ENCODE results near the gene RAB33B. TPM values are rescaled to one million over a fixed set of nuclear protein-coding genes. Genes with fewer than 3 reads are reported as not detected.
"Not testable (repeated sequence)": the region's sequence is repeated elsewhere in the genome, so short reads cannot be mapped to it uniquely, and the experiment has no call there.

Gene RAB33B
- 24.9 TPM for total RNA-seq

DNA sequence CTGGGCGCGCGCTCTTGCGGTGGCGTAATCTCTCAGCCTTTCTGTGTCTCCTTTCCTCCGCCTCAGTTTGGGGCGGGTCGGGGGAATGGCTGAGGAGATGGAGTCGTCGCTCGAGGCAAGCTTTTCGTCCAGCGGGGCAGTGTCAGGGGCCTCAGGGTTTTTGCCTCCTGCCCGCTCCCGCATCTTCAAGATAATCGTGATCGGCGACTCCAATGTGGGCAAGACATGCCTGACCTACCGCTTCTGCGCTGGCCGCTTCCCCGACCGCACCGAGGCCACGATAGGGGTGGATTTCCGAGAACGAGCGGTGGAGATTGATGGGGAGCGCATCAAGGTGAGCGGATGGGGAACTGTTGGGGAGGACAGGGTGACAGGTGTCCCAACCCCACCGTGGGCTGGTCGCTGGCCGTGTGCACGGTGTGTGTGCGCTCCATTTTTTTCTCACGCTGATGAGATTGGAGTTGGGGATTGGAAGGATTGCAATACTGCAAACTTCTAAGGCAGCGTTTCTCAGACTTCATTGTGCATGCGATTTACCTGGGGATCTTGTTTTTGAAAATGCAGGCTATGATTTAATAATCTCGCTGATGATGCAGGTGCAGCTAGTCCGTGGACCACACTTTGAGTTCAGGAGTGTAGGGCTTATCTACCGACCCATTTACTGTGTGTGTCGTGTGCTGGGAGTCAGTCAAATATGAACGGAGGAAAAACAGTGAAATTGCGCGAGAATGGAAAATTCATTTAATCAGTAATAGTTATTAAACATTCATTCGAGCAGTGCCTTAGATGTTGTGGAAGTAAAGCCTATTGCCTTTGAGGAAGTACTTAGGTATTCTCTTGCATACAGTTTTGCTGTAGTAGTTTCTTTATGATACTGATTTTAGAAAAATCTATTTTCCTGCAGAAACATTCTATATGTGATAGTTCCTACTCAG, at the start of gene RAB33B:
RAB33B (plus strand) TSS at position 11 of the 935 bp plus-strand sequence; CDS start at position 86, 75 bp downstream.
- H3K4me3 ChIP-seq (ENCODE audit: low read length), result peak within 1 kb of the TSS; percentile 82
- no peaks in the 10 kb centered on the region for H3K27me3 ChIP-seq (ENCODE audit: insufficient read depth, low read length)
- peaks cover 49% of the 10 kb centered on the region for H3K4me1 ChIP-seq (ENCODE audit: insufficient read depth, low read length)
- no peaks in the 10 kb centered on the region for H3K9me3 ChIP-seq (ENCODE audit: low read depth, low read length)

DNA sequence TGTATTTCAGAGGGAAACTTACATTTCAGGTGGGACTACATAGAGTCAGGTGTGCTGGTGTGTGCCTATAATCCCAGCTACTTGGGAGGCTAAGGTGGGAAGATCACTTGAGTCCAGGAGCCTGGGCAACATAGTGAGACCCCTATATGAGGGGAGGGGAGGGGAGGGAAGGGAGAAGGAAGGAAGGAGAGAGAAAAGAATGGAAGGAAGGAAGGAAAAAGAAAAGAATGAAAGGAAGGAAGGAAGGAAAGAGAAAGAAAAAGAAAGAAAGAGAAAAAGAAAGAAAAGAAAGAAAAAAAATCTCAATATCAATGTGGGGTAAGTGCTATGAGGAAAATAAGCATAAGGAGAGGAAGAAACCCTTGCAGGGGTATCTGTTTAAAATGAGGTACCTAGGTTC, 43.6 kb upstream of the RAB33B start:
- no peaks in the 10 kb centered on the region for H3K4me1 ChIP-seq (ENCODE audit: insufficient read depth, low read length)
- H3K27me3 ChIP-seq (ENCODE audit: insufficient read depth, low read length), result no peaks in the 10 kb centered on the region
- H3K9me3 ChIP-seq (ENCODE audit: low read depth, low read length), result no peaks in the 10 kb centered on the region
- H3K4me3 ChIP-seq (ENCODE audit: low read length), result no peak overlapping the region

DNA sequence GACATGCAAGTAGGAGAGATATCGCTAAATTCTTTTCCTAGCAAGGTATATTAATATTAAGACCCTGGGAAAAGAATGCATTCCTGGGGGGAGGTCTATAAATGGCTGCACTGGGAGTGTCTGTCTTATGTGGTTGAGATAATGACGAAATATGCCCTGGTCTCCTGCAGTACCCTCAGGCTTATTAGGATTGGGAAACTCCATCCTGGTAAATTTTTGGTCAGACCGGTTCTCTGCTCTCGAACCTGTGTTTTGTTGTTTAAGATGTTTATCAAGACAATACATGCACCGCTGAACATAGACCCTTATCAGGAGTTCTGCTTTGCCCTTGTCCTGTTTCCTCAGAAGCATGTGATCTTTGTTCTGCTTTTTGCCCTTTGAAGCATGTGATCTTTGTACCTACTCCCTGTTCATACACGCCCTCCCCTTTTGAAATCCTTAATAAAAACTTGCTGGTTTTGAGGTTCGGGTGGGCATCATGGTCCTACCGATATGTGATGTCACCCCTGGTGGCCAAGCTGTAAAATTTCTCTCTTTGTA, 39.2 kb upstream of the RAB33B start:
- H3K4me3 ChIP-seq (ENCODE audit: low read length); H3K27me3 ChIP-seq (ENCODE audit: insufficient read depth, low read length): not testable (repeated sequence)
- peaks cover 21% of the 10 kb centered on the region for H3K4me1 ChIP-seq (ENCODE audit: insufficient read depth, low read length)

DNA sequence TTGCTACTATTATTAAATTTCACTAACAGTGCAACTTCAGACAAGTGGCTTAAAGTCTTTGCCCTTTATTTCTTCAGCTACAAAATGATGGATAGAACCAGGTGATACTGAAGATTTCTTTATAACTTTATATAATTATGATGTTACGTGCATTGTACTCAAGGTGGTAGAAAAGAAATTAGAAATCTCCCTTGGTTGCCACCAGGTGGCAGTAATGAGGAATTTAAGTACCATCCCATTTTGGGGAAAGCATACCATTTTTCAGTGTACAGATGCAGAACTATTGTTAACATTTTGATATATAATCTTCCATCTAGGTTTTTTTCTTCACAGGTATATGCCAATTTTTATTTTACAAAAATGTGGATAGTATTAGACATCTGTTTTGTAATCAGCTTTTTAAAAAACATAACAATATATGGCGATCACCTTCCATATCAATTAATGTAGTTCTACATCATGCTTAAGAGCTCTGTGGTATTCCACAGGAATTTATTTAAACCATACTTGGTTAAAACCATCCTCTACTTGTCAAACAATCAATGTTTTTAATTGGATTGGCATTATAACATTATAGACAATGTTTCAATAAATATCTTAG, 37.7 kb upstream of the RAB33B start:
- Histone ChIP-seq H3K4me1 (ENCODE audit: insufficient read depth, low read length) (peaks cover 28% of the 10 kb centered on the region), H3K27me3 (ENCODE audit: insufficient read depth, low read length) (no peaks in the 10 kb centered on the region), H3K4me3 (ENCODE audit: low read length) (no peak overlapping the region), H3K9me3 (ENCODE audit: low read depth, low read length) (peaks cover 7% of the 10 kb centered on the region)

More for the DNA sequence above, 39.2 kb upstream of the RAB33B start:
- H3K9me3 ChIP-seq (ENCODE audit: low read depth, low read length), result not testable (repeated sequence)

GRCh38 chr4:139419388-139419914, 34.5 kb upstream of the RAB33B start:
- no peak overlapping the region for H3K4me3 ChIP-seq (ENCODE audit: low read length)
- no peaks in the 10 kb centered on the region for H3K27me3 ChIP-seq (ENCODE audit: insufficient read depth, low read length)
- peaks cover 7% of the 10 kb centered on the region for H3K9me3 ChIP-seq (ENCODE audit: low read depth, low read length)
- H3K4me1 ChIP-seq (ENCODE audit: insufficient read depth, low read length), result peaks cover 28% of the 10 kb centered on the region

DNA sequence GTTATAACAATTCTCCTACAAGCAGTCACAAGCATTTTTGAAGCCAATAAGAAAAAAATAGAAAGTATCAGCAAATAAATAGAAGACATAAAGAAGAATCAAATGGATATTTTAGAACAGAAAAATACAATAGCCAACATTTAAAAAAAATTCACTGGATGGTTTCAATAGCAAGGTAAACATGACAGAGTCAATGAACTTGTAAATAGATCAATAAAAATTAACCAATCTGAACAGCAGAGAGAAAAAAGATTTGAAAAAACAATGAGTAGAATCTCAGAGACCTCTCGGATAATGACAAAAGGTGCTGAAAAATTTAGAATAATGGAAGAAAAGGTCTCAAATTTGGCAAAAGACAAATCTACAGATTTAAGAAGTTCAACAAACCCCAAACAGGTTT, 33.3 kb upstream of the RAB33B start:
- no peaks in the 10 kb centered on the region for H3K27me3 ChIP-seq (ENCODE audit: insufficient read depth, low read length)
- peaks cover 28% of the 10 kb centered on the region for H3K4me1 ChIP-seq (ENCODE audit: insufficient read depth, low read length)
- H3K9me3 ChIP-seq (ENCODE audit: low read depth, low read length), result peaks cover 7% of the 10 kb centered on the region
- no peak overlapping the region for H3K4me3 ChIP-seq (ENCODE audit: low read length)

DNA sequence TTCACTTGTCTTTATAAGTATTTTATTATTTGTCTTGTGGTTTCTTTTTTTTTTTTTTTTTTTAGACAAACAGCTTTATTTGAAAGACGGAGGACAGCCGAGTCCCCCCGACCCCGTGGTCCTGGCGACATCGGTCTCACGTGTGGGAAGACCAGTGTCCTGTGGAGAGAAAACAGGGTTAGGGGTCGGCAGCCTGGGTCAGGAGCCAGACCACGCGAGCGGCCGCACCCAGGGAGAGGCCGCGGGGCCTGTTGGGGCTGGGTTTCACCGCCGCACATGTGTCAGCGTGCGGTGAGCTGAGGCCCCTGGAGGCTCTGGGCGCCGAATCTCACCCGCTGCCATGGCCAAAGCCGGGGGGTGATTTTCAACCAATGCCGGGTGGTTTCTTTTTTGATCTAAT, 17.8 kb upstream of the RAB33B start:
- H3K4me3 ChIP-seq (ENCODE audit: low read length), result no peak overlapping the region
- no peaks in the 10 kb centered on the region for H3K27me3 ChIP-seq (ENCODE audit: insufficient read depth, low read length)
- peaks cover 20% of the 10 kb centered on the region for H3K9me3 ChIP-seq (ENCODE audit: low read depth, low read length)

DNA sequence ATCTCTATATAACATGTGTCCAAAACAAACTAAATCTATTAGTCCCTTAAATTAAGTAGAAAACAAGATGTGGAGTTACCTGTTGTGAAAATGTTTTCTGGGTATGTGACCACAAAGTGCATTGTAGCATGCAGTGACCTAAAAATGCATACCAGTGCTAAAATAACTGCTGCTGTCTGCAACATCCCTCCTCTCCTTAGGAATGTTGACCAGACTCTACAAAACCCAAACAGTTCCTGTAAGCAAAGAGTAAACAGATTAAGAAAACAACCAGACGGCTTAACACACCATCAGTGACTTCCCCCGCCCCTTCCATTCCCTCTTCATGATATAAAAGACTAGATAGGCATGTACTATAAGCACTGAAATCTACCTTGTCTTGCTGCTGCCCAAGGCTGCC, 15.8 kb upstream of the RAB33B start:
- Histone ChIP-seq H3K4me1 (ENCODE audit: insufficient read depth, low read length) (no peaks in the 10 kb centered on the region), H3K4me3 (ENCODE audit: low read length) (no peak overlapping the region), H3K9me3 (ENCODE audit: low read depth, low read length) (peaks cover 20% of the 10 kb centered on the region), H3K27me3 (ENCODE audit: insufficient read depth, low read length) (no peaks in the 10 kb centered on the region)

More for the DNA sequence above, 17.8 kb upstream of the RAB33B start:
- H3K4me1 ChIP-seq (ENCODE audit: insufficient read depth, low read length), result no peaks in the 10 kb centered on the region

- peaks cover 20% of the 10 kb centered on the region for H3K9me3 ChIP-seq (ENCODE audit: low read depth, low read length)
- no peak overlapping the region for H3K4me3 ChIP-seq (ENCODE audit: low read length)
- H3K4me1 ChIP-seq (ENCODE audit: insufficient read depth, low read length), result no peaks in the 10 kb centered on the region
- no peaks in the 10 kb centered on the region for H3K27me3 ChIP-seq (ENCODE audit: insufficient read depth, low read length)
These were observed 12.9 kb upstream of the RAB33B start for GRCh38 chr4:139441029-139441428.

GRCh38 chr4:139443661-139444060, 10.3 kb upstream of the RAB33B start:
- H3K4me3 ChIP-seq (ENCODE audit: low read length), result no peak overlapping the region
- H3K27me3 ChIP-seq (ENCODE audit: insufficient read depth, low read length), result no peaks in the 10 kb centered on the region
- H3K4me1 ChIP-seq (ENCODE audit: insufficient read depth, low read length), result no peaks in the 10 kb centered on the region
- H3K9me3 ChIP-seq (ENCODE audit: low read depth, low read length), result peaks cover 13% of the 10 kb centered on the region

DNA sequence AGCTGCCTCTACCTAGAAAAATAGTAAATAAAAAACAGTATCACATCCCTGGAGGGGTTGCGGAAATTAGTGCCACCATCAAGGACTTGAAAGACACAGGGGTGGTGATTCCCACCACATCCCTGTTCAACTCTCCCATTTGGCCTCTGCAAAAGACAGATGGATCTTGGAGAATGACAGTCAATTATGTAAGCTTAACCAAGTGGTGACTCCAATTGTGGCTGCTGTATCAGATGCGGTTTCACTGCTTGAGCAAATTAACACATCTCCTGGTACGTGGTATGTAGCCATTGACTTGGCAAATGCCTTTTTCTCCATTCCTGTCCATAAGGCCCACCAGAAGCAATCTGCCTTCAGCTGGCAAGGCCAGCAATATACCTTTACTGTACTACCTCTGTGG, 9.0 kb upstream of the RAB33B start:
- H3K27me3 ChIP-seq (ENCODE audit: insufficient read depth, low read length); H3K4me3 ChIP-seq (ENCODE audit: low read length); H3K9me3 ChIP-seq (ENCODE audit: low read depth, low read length); H3K4me1 ChIP-seq (ENCODE audit: insufficient read depth, low read length): not testable (repeated sequence)

GRCh38 chr4:139447078-139447477, 6.8 kb upstream of the RAB33B start:
- H3K9me3 ChIP-seq (ENCODE audit: low read depth, low read length); H3K4me3 ChIP-seq (ENCODE audit: low read length); H3K4me1 ChIP-seq (ENCODE audit: insufficient read depth, low read length); H3K27me3 ChIP-seq (ENCODE audit: insufficient read depth, low read length): not testable (repeated sequence)

DNA sequence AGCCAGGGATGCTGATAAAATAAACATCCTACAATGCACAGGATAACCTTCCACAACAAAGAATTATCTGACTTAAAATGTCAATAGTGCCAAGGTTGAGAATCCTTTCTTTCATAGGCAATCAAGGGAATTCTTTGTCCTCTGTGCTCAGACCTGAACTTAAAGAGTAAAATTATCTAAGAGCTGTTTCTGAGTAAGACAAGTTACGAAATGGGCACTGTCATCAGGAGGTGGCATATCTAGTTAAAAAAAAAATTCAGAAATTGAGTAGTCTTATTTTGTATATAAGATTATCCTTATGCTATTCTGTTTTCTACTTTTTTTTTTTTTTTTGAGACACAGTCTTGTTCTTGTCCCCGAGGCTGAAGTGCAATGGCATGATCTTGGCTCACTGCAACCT, 3.3 kb upstream of the RAB33B start:
- Histone ChIP-seq H3K27me3 (ENCODE audit: insufficient read depth, low read length) (no peaks in the 10 kb centered on the region), H3K4me3 (ENCODE audit: low read length) (no peak overlapping the region), H3K4me1 (ENCODE audit: insufficient read depth, low read length) (peaks cover 26% of the 10 kb centered on the region), H3K9me3 (ENCODE audit: low read depth, low read length) (no peaks in the 10 kb centered on the region)

DNA sequence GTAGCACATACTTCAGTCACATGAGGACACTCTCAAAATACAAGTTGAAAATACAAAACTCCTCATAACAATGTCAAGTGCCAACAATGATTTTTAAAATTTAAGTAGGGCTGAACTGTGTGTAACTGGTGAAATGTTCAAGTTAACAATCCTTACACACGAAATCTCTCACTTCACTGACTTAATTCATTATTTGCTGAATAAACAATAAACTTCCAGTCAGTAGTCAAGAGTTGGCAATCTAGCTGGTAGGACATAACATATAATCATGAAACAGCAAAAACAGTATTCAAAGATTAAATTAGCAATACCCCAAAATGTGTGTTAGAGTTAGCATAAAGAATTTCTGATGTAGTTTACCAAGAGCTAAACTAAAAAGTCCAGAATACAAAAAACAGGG, 1.9 kb upstream of the RAB33B start:
- Histone ChIP-seq H3K9me3 (ENCODE audit: low read depth, low read length) (no peaks in the 10 kb centered on the region), H3K4me3 (ENCODE audit: low read length) (no peak overlapping the region), H3K27me3 (ENCODE audit: insufficient read depth, low read length) (no peaks in the 10 kb centered on the region), H3K4me1 (ENCODE audit: insufficient read depth, low read length) (peaks cover 39% of the 10 kb centered on the region)

GRCh38 chr4:139453041-139453370, 915 bp upstream of the RAB33B start:
- Histone ChIP-seq H3K27me3 (ENCODE audit: insufficient read depth, low read length) (no peaks in the 10 kb centered on the region), H3K4me1 (ENCODE audit: insufficient read depth, low read length) (peaks cover 40% of the 10 kb centered on the region), H3K9me3 (ENCODE audit: low read depth, low read length) (no peaks in the 10 kb centered on the region), H3K4me3 (ENCODE audit: low read length) (peak overlapping the region; percentile 82)

Data from mononuclear cell (primary cell).